ENCODE results near the gene BACH2.

BACH2 gene

DNA sequence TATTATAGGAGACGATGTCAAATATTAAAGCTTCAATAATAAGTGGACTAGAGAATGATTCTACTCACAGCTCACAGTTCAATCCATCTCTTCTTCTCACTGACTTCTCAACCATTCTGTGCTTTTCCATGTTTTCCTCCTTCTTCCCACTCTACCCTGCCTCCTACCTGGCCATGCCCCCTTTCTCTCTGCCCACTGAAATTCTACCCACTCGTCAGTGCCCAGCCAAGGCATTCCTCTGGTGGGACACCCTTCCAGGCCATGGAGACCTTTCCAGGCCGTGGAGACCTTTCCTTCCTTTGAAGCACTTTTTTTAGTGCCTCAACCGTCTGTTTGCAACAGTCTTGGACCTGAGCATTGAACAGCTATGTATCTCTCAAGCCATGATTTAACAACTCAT lies 18.5 kb downstream of the BACH2 start:
- no peak for DNase-seq (ENCODE audit: low spot score)

DNA sequence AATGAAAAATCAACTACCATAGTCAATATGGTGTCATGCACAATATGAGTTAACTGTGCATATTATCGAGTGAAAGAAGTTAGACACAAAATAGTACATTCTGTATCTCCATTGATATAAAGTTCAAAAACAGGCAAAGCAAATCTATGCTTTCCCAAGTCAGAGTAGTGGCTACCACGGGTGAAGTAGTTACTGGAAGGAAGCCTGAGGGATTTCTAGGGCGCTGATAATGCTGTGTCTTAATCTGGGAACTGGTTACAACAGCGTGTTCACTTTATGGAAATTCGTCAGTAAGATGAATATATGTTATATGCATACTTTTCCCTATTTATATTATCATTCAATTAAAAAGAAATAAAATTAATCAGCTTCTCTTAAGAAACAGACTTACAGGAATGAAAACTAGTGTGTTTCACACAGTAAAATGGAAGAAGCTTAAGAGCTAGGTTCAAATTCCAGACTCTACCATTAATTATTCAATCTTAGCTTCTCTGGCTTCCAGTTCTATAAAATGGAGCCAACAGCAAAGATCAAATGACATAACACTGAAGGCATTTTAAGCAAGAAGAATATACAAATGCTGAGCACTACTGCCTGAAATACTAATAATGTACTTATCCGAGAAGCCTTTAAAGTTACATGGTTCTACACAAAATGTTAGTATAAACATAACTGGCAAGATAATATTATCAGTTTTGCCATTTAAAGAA lies 19.2 kb downstream of the BACH2 start:
- DNase-seq (ENCODE audit: low spot score): no peak

DNA sequence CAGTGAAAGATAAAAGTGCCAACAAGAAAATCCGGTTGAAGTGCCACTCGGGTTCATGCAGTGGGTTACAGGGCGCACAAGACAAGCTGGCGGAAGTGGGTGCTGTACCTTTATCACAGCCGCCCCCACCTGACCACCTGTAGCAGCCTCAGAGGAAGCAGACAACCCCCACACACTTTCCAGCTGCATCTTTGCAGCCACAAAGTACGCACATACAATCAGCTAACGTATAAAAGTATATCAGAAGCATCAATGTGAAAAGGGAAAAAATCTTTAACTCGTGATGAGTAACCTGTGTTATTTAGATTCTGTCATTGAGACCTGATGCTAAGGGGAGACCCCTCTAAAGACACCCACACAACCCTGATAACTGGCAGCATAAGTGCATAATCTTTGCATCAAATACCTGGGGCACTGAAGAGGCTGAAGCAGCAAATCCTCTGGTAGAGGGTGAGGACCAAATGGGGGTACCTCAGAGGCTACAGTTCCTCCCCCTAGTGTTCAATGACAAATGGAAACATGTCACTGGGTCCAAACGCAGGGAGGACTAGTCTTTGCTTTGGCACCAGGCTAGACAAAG lies 22.1 kb downstream of the BACH2 start:
- no peak for DNase-seq (ENCODE audit: low spot score)

- no peak for DNase-seq (ENCODE audit: low spot score)
Observed at GRCh38 chr6:90273863-90274262, 22.8 kb downstream of the BACH2 start.

DNA sequence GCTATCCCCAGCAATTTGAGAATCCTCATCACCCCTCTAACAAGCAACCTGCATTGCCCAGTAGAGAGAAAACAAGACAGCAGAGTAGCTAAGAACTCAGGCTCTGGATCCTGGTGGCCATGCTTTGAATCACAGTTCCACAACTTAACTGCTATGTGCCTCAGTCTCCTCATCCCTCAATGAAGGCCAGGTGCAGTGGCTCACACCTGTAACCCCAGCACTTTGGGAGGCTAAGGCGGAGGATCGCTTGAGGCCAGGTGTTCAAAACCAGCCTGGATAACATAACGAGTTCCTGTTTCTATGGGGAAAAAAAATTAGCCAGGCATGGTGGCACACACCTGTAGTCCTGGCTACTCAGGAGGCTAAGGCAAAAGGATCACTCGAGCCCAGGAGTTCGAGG lies 23.7 kb downstream of the BACH2 start:
- no peak for DNase-seq (ENCODE audit: low spot score)

- no peak for DNase-seq (ENCODE audit: low spot score)
Observed at GRCh38 chr6:90271831-90272230, 24.8 kb downstream of the BACH2 start.

DNA sequence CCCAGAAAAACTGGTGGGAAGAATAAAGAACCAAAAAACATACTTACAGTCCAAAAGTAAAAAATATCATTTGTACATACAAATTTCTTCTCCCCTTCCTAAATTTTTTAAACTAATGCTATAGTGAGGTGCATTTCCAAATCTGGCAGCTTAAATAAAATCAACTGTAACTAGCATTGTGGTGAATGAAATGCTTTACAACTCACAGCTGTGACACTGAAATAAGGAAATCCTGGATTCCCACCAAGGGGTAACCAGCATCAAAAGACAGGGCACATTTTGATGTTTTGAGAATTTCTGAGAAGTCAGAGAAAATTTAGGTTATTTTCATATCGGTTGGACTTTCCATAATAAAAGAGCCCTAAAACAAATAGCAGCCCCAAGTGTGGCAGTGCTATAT lies 27.3 kb downstream of the BACH2 start:
- no peak for DNase-seq (ENCODE audit: low spot score)

GRCh38 chr6:90268178-90268577 lies 28.5 kb downstream of the BACH2 start:
- DNase-seq (ENCODE audit: low spot score): no peak

DNA sequence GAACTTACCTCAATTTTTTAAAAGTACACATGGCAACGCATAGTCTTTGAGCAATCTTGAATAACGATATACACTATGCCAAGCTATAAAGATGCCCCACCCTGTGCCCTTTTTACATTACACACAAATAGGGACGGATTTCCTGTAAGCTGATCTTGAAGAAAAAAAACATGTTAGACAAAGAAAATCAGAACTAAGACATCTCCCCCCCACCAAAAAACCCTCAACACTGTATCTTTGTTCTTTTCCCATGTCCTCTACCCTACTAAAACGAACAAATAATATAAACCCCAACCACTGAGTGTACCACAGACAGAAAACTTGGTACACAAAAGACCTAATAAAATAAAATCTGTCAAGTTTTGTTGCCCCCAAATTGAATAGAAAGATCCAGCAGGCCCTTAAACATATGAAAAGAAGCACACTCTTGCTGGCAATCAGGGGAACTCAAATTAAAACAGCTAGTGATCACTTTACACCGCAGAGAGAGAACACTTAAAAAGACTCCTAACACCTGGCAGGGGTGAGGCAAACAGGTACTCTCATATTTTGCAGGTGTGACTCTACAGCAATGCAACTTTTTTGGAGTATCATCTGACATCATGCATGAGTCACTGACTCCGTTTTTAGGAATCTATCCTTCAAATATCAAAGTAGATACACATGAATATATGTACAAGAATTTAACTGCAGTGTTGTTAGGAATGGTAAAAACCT lies 29.6 kb downstream of the BACH2 start:
- no peak for DNase-seq (ENCODE audit: low spot score)

- no peak for DNase-seq (ENCODE audit: low spot score)
Observed at GRCh38 chr6:90264561-90264960, 32.1 kb downstream of the BACH2 start.

GRCh38 chr6:90263633-90264032 lies 33.0 kb downstream of the BACH2 start:
- DNase-seq (ENCODE audit: low spot score): no peak

GRCh38 chr6:90261801-90262200 lies 34.8 kb downstream of the BACH2 start:
- DNase-seq (ENCODE audit: low spot score): no peak

- no peak for DNase-seq (ENCODE audit: low spot score)
Observed at GRCh38 chr6:90257486-90257738, 39.2 kb downstream of the BACH2 start.

GRCh38 chr6:90256698-90257485 lies 39.8 kb downstream of the BACH2 start:
- no peak for DNase-seq (ENCODE audit: low spot score)

- DNase-seq (ENCODE audit: low spot score): no peak
Observed at GRCh38 chr6:90253631-90254030, 43.0 kb downstream of the BACH2 start.

DNA sequence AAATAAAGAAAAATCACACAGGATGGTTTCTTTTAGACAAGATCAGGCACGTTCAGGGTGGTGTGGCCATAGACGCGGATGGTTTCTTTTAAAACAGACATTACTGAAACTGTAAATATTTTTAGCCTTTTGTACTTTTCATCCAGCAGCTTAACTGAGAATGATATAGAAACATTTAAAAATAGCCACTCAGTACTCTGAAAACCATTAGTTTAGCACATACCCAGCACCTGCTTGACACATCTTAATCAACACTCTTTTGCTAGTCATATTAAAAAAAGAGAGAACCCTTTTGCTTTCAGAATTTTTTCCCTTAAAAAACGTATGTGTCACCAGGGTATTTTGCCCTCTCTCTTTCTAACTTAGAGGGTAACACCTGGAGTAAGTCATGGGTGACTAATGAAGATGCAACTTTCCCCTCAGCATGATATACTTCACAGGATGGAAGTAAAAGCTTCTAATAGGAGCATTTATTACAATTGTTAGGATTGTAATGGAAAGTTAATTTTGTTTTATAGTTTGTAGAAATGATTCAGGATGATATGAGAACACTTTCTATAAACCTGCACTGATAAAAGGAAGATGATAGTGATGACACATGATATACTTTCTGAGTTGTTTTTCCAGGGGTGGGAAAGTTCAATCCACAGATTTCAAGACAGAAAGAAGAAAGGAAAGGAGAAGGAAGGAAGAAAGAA lies 45.2 kb downstream of the BACH2 start:
- no peak for DNase-seq (ENCODE audit: low spot score)

GRCh38 chr6:90250405-90250804 lies 46.2 kb downstream of the BACH2 start:
- no peak for DNase-seq (ENCODE audit: low spot score)

DNA sequence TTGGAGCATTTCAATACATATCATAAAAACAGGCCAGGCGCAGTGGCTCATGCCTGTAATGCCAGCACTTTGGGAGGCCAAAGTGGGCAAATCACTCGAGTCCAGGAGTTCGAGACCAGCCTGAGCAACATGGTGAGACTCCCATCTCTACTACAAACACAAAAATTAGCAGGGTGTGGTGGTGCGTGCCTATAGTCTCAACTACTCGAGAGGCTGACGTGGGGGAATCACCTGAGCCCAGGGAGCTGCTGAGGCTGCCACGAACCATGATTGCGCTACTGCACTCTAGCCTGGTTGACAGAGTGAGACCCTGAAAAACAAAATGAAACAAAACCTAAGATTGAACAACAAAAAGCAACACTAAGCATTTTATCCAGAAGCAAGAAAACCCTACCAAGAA lies 47.2 kb downstream of the BACH2 start:
- DNase-seq (ENCODE audit: low spot score): no peak

- DNase-seq (ENCODE audit: low spot score): no peak
Observed at GRCh38 chr6:90249034-90249433, 47.6 kb downstream of the BACH2 start.

DNA sequence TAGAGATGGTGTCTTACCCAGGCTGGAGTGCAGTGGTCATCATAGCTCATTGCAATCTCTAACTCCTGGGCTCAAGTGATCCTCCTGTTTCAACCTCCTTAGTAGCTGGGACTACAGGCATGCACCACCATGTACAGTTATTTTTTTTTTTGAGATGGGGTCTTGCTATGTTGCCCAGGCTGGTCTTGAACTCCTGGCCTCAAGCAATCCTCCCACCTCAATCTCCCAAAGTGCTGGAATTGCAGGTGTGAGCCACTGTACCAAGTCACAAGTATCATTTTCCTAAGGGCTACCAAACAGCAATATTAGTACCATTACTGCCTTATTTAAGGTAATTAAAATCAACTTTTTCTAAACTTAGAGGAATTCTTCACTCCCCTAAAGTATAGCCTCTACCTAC lies 49.4 kb downstream of the BACH2 start:
- DNase-seq (ENCODE audit: low spot score): no peak

DNA sequence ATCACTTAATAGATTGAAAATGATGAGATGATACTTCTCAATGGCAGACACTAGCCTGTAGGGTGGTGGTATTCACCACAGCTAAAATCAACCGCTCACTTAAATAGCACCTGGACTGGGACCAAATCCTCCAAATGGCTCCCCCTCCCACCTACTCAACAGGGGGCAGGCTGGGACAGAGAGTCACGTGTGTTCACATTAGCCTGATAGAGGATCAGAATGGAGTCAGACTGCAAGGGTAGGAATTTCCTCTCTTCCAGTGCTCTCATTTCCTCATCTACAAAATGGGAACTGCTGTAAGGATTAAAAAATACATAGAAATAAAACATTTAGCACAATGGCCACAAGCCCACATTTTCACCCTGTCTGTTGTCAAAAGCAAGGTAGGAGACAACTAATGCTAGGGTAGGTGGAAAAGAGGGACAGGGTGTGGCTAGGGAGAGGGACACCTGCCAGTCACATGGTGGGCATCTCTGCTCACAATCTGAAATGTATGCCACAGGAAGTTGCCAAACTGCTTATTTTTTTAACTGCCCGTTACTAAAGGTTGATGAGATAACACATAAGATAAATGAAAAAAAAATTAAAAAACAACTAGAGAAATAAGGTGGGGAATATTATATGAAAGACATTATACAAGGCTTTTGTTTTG lies 55.3 kb downstream of the BACH2 start:
- DNase-seq (ENCODE audit: low spot score): no peak

Measured in SK-N-DZ (cell line).